ENCODE results near the gene SMNDC1. TPM values are rescaled to one million over a fixed set of nuclear protein-coding genes. Genes with fewer than 3 reads are reported as not detected.
A peak's percentile ranks its signal among the peaks of the same experiment; 100 is the strongest.

The SMNDC1 gene
- total and polyA plus RNA-seq, 10 of the 15 experiments (the other 5 are each of a cell fraction or from before 2014, with no cell fraction given) = 4.6 to 37.2 (median 18.1) TPM

- TF ChIP-seq ATF2 (IDR thresholded peaks at IDR 0.05; ENCODE audit: low read length) = peak; percentile 79; the same call in 1 of the 2 replicates
These were observed 20.1 kb upstream of the SMNDC1 start (continued) for GRCh38 chr10:110324805-110325280.

GRCh38 chr10:110324201-110324804, 19.6 kb upstream of the SMNDC1 start:
- DNase-seq (ENCODE audit: low read depth, low spot score) (no peak), FAIRE-seq (no peak), ATAC-seq (peak; percentile 83)
- SMC1A ChIA-PET (ENCODE audit: uncharacterized antibody, unreplicated experiment) = interaction anchor here (0.7 to 8.7 kb wide), 21 partner anchors 11 to 276 kb away, joined by 3 to 88 read pairs (median 7); partner anchors contain the start of gene SMNDC1
- BruUV-seq (replicated peaks) = TSS peak; percentile 93
- Histone ChIP-seq H3K4me1 (ENCODE audit: control insufficient read depth, insufficient read depth, low read length) (peaks cover 39% of the 10 kb centered on the region), H3K27me3 (replicated peaks in 1 of 2; ENCODE audit: control insufficient read depth in 2 of 2, insufficient read depth in 2 of 2, low read length in 1 of 2) (no peaks in the 10 kb centered on the region), H4K20me1 (ENCODE audit: control insufficient read depth, insufficient read depth) (no peaks in the 10 kb centered on the region), H3K27ac (ENCODE audit: control insufficient read depth, insufficient read depth) (peak overlapping the region; percentile 79), H3K9ac (ENCODE audit: control insufficient read depth, insufficient read depth, low read length) (peak overlapping the region; percentile 37; the same call in 1 of the 2 replicates), H3K36me3 (ENCODE audit: control insufficient read depth in 2 of 2, insufficient read depth in 2 of 2, low read length in 1 of 2) (no peaks in the 10 kb centered on the region), H2AFZ (ENCODE audit: control insufficient read depth, low read depth, low read length) (peak overlapping the region; percentile 60), H3K79me2 (ENCODE audit: control insufficient read depth, insufficient read depth, low read length) (no peaks in the 10 kb centered on the region), H3K4me2 (ENCODE audit: control insufficient read depth, insufficient read depth) (peak overlapping the region; percentile 84), H3K9me3 (replicated peaks; ENCODE audit: control insufficient read depth, insufficient read depth, low read length) (no peaks in the 10 kb centered on the region; the same call in 1 of the 3 replicates), H3K4me3 (no peak overlapping the region)
- WGBS (ENCODE audit: insufficient coverage, insufficient replicate concordance, low lambda C conversion rate, missing lambda C conversion rate) = 25% methylated on average over 5 of the region's 5 CpGs
- in situ Hi-C loops (cut with MboI) = loop anchor here (25.0 kb wide), 1 partner anchor 1813 kb away; no protein-coding TSS in a partner anchor
- CTCF ChIA-PET = interaction anchor here (0.9 to 5.9 kb wide), 15 partner anchors 7 to 222 kb away, joined by 3 to 66 read pairs (median 5); no protein-coding TSS in a partner anchor
- RAD21 ChIA-PET (ENCODE audit: unreplicated experiment) = interaction anchor here (1.0 to 8.1 kb wide), 18 partner anchors 10 to 222 kb away, joined by 3 to 122 read pairs (median 5); no protein-coding TSS in a partner anchor
- POLR2A ChIA-PET = interaction anchor here (0.7 to 3.8 kb wide), 10 partner anchors 10 to 226 kb away, joined by 3 to 14 read pairs (median 5); partner anchors contain the start of gene DUSP5
- intact Hi-C loops (cut with micrococcal nuclease; ENCODE audit: unreplicated experiment) = no loop called here
- TF ChIP-seq ZNF687 (IDR thresholded peaks at IDR 0.05) (peak; percentile 56; the same call in 1 of the 2 replicates), ZBTB4 (CRISPR knock-in tag; IDR thresholded peaks at IDR 0.05) (peak; percentile 57; the same call in 1 of the 2 replicates), MTA2 (IDR thresholded peaks at IDR 0.05; ENCODE audit: low read depth) (no peak), ETV6 (conservative IDR thresholded peaks at IDR 0.05 in 1 of 2, IDR thresholded peaks at IDR 0.05 in 1 of 2; ENCODE audit: borderline replicate concordance in 1 of 2, low read depth in 1 of 2) (no peak), PBX3 (IDR thresholded peaks at IDR 0.05; ENCODE audit: insufficient replicate concordance, low read depth, low read length) (peak; percentile 52), PKNOX1 (IDR thresholded peaks at IDR 0.05) (peak; percentile 89)
